PC-9 (cell line): ENCODE data around the gene TSPOAP1.

Source experiments
- CTCF ChIP-seq: fragments of 200-600 bp; sonication (generic); conservative IDR thresholded peaks from 2 replicates; pipeline ENCODE4 v1.6.1; 2017; ENCODE audit warnings: mixed run types, antibody characterized with exemption, mild to moderate bottlenecking, moderate library complexity
- EZH2 ChIP-seq: fragments of 200-600 bp; sonication (generic); IDR thresholded peaks from 2 replicates; pipeline ENCODE4 v1.8.0; 2017; ENCODE audit warnings: antibody characterized with exemption, low read depth

- TF ChIP-seq CTCF (no peak), EZH2 (no peak)
Observed at GRCh38 chr17:58302171-58302918, 26.2 kb downstream of the TSPOAP1 start.
